ENCODE results near the gene MEGF8. TPM values are rescaled to one million over a fixed set of nuclear protein-coding genes. Genes with fewer than 3 reads are reported as not detected.

MEGF8 gene
- total RNA-seq, 2 donors from 2014 or later = 9.7 to 14.0 TPM

GRCh38 chr19:42363614-42364346 is 38.3 kb downstream of the MEGF8 start:
- Mint-ChIP-seq H3K9me3 (no peaks in the 10 kb centered on the region), H3K36me3 (ENCODE audit: insufficient read depth in 2 of 2) (peaks cover 5 to 6% of the 10 kb centered on the region in 2 donors), H3K27me3 (ENCODE audit: low read depth) (no peaks in the 10 kb centered on the region)

DNA sequence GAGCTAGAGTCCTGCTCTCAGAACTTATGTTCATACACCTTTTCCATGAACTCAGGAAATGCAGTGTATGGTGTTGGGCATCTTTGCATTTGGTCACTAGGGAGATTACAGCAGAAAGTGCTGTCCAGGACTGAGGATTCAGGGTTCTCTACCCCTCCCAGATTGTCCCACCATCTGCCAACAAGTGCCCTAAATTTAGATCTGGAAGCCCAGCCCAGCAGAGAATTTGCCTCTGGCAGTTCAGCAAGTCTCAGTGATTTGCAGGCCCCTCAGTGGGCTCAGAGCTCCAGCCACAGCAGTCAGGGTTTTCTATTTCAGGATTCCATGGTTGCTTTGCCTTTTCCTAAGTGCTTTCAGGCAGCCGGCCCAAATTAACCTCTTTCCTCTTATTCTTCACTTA is 41.2 kb downstream of the MEGF8 start:
- H3K27ac Mint-ChIP-seq = no peak overlapping the region
- ATAC-seq (replicated peaks in 1 of 2) = no peak
- no peak overlapping the region for H3K4me3 Mint-ChIP-seq
- no peak for DNase-seq
- H3K4me1 Mint-ChIP-seq (ENCODE audit: low read depth) = no peaks in the 10 kb centered on the region
- peaks cover 5 to 6% of the 10 kb centered on the region in 2 donors for H3K36me3 Mint-ChIP-seq (ENCODE audit: insufficient read depth in 2 of 2)
- no peaks in the 10 kb centered on the region for H3K9me3 Mint-ChIP-seq
- H3K27me3 Mint-ChIP-seq (ENCODE audit: low read depth) = no peaks in the 10 kb centered on the region

More at GRCh38 chr19:42363614-42364346, 38.3 kb downstream of the MEGF8 start:
- ATAC-seq (replicated peaks in 1 of 2) (no peak), DNase-seq (no peak)
- no peak overlapping the region for H3K27ac Mint-ChIP-seq
- H3K4me1 Mint-ChIP-seq (ENCODE audit: low read depth) = no peaks in the 10 kb centered on the region
- no peak overlapping the region for H3K4me3 Mint-ChIP-seq

DNA sequence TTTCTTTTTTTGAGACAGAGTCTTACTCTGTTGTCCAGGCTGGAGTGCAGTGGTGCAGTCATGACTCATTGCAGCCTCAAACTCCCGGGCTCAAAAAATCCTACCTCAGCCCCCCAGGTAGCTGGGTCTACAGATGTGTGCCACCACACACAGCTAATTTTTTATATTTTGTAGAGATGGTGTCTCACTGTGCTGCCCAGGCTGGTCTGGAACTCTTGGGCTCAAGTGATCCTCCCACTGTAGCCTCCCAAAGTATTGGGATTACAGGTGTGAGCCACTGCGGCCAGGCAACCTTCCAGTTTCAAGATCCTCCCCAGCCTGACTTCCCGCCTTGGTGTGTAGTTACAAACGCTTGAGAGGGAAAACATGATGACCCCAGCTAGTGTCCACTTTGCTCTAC is 42.5 kb downstream of the MEGF8 start:
- H3K27me3 Mint-ChIP-seq (ENCODE audit: low read depth) = no peaks in the 10 kb centered on the region

DNA sequence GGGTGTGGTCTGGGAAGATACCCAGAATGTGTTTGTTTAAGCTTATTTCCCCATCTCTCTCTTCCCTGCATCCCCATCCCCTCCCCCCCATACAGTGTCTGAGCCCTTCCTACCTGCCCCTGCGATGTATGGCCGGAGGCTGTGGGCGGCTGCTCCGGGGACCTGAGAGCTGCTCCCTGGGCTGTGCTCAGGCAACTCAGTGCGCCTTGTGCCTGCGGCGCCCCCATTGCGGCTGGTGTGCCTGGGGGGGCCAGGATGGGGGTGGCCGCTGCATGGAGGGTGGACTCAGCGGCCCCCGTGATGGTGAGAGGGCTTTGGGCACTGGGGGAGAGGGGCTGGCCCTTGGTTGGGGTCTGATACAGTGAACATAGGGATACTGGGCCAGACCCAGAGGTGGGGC is 42.9 kb downstream of the MEGF8 start:
- Mint-ChIP-seq H3K4me3 (no peak overlapping the region), H3K9me3 (no peaks in the 10 kb centered on the region), H3K4me1 (ENCODE audit: low read depth) (no peaks in the 10 kb centered on the region), H3K27ac (no peak overlapping the region), H3K36me3 (ENCODE audit: insufficient read depth in 2 of 2) (peaks cover 5 to 6% of the 10 kb centered on the region in 2 donors), H3K27me3 (ENCODE audit: low read depth) (no peaks in the 10 kb centered on the region)
- DNase-seq (no peak), ATAC-seq (replicated peaks in 1 of 2) (no peak)

More for the DNA sequence above, 42.5 kb downstream of the MEGF8 start:
- DNase-seq (no peak), ATAC-seq (replicated peaks in 1 of 2) (no peak)
- Mint-ChIP-seq H3K4me3 (no peak overlapping the region), H3K4me1 (ENCODE audit: low read depth) (no peaks in the 10 kb centered on the region), H3K27ac (no peak overlapping the region), H3K36me3 (ENCODE audit: insufficient read depth in 2 of 2) (peaks cover 5 to 6% of the 10 kb centered on the region in 2 donors), H3K9me3 (no peaks in the 10 kb centered on the region)

- ATAC-seq (replicated peaks in 1 of 2) (no peak), DNase-seq (no peak)
- Mint-ChIP-seq H3K4me1 (ENCODE audit: low read depth) (no peaks in the 10 kb centered on the region), H3K27me3 (ENCODE audit: low read depth) (no peaks in the 10 kb centered on the region), H3K9me3 (no peaks in the 10 kb centered on the region), H3K4me3 (no peak overlapping the region), H3K36me3 (ENCODE audit: insufficient read depth in 2 of 2) (peaks cover 2 to 3% of the 10 kb centered on the region in 2 donors), H3K27ac (no peak overlapping the region)
These were observed 43.3 kb downstream of the MEGF8 start for GRCh38 chr19:42368765-42369164.

GRCh38 chr19:42369433-42370067 is 44.1 kb downstream of the MEGF8 start:
- DNase-seq = no peak
- ATAC-seq (replicated peaks in 1 of 2) = no peak
- H3K27ac Mint-ChIP-seq = no peak overlapping the region
- H3K27me3 Mint-ChIP-seq (ENCODE audit: low read depth) = no peaks in the 10 kb centered on the region
- no peaks in the 10 kb centered on the region for H3K36me3 Mint-ChIP-seq (ENCODE audit: insufficient read depth in 2 of 2)
- H3K9me3 Mint-ChIP-seq = no peaks in the 10 kb centered on the region
- H3K4me1 Mint-ChIP-seq (ENCODE audit: low read depth) = no peaks in the 10 kb centered on the region
- no peak overlapping the region for H3K4me3 Mint-ChIP-seq

DNA sequence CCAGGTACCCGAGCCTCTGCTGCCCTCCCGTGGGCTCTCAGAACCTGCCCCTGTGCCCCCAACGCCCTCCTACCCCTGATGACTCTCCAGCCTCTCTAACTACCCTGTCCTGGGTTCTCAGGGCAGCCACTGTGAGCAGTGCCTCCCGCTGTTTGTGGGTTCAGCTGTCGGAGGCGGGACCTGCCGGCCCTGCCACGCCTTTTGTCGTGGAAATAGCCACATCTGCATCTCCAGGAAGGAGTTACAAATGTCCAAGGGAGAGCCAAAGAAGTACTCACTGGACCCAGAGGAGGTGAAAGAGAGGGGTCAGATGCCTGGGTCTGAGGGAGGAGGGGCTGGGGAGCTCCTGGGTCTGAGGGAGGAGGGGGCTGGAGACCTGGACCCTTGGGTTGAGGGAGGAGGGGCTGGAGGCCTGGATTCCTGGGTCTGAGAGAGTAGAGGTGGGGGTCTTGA is 44.7 kb downstream of the MEGF8 start:
- DNase-seq = no peak
- Mint-ChIP-seq H3K27ac (no peak overlapping the region), H3K36me3 (ENCODE audit: insufficient read depth in 2 of 2) (no peaks in the 10 kb centered on the region), H3K4me3 (no peak overlapping the region), H3K9me3 (no peaks in the 10 kb centered on the region), H3K4me1 (ENCODE audit: low read depth) (no peaks in the 10 kb centered on the region), H3K27me3 (ENCODE audit: low read depth) (no peaks in the 10 kb centered on the region)
- ATAC-seq (replicated peaks in 1 of 2) = no peak

DNA sequence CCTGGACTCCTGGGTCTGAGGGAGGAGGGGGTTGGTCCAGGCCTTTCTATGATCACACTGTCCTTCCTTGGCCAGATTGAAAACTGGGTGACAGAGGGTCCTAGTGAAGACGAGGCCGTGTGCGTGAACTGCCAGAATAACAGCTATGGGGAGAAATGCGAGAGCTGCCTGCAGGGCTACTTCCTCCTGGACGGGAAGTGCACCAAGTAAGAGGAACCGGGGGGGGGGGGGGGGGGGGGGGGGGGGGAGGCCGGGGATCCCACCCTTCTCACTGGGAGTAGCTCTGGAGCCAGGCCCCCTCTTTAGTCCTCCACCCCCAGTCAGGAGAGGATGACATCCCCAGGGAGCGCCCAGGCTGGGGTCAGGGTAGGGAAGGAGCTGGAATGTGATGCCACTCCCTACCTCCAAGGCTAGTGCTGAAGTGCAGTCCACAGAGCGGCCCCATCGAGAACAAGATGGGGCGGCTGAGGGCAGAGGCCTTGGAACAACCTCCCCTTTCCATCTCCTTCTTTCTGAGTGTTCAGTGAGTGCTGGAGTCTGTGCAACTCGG is 45.3 kb downstream of the MEGF8 start:
- ATAC-seq (replicated peaks in 1 of 2) (no peak), DNase-seq (no peak)
- no peaks in the 10 kb centered on the region for H3K9me3 Mint-ChIP-seq
- no peaks in the 10 kb centered on the region for H3K27me3 Mint-ChIP-seq (ENCODE audit: low read depth)
- no peaks in the 10 kb centered on the region for H3K4me1 Mint-ChIP-seq (ENCODE audit: low read depth)
- H3K36me3 Mint-ChIP-seq (ENCODE audit: insufficient read depth in 2 of 2) = no peaks in the 10 kb centered on the region
- no peak overlapping the region for H3K4me3 Mint-ChIP-seq
- H3K27ac Mint-ChIP-seq = no peak overlapping the region

- no peak overlapping the region for H3K4me3 Mint-ChIP-seq
- H3K27ac Mint-ChIP-seq = no peak overlapping the region
- DNase-seq (no peak), ATAC-seq (replicated peaks in 1 of 2) (no peak)
- H3K9me3 Mint-ChIP-seq = no peaks in the 10 kb centered on the region
- peaks cover 10% of the 10 kb centered on the region for H3K4me1 Mint-ChIP-seq (ENCODE audit: low read depth)
- no peaks in the 10 kb centered on the region for H3K36me3 Mint-ChIP-seq (ENCODE audit: insufficient read depth in 2 of 2)
- no peaks in the 10 kb centered on the region for H3K27me3 Mint-ChIP-seq (ENCODE audit: low read depth)
These were observed 49.5 kb downstream of the MEGF8 start for GRCh38 chr19:42374826-42375376.

- Mint-ChIP-seq H3K9me3 (no peaks in the 10 kb centered on the region), H3K36me3 (ENCODE audit: insufficient read depth in 2 of 2) (no peaks in the 10 kb centered on the region), H3K4me1 (ENCODE audit: low read depth) (peaks cover 10% of the 10 kb centered on the region), H3K27me3 (ENCODE audit: low read depth) (no peaks in the 10 kb centered on the region), H3K4me3 (no peak overlapping the region), H3K27ac (no peak overlapping the region)
- ATAC-seq (replicated peaks in 1 of 2) (no peak), DNase-seq (no peak)
These were observed 50.2 kb downstream of the MEGF8 start for GRCh38 chr19:42375415-42376176.

GRCh38 chr19:42376177-42376555 is 50.7 kb downstream of the MEGF8 start:
- no peak overlapping the region for H3K27ac Mint-ChIP-seq
- no peaks in the 10 kb centered on the region for H3K36me3 Mint-ChIP-seq (ENCODE audit: insufficient read depth in 2 of 2)
- DNase-seq = no peak
- H3K4me1 Mint-ChIP-seq (ENCODE audit: low read depth) = peaks cover 10% of the 10 kb centered on the region
- no peak for ATAC-seq (replicated peaks in 1 of 2)
- no peaks in the 10 kb centered on the region for H3K27me3 Mint-ChIP-seq (ENCODE audit: low read depth)
- no peak overlapping the region for H3K4me3 Mint-ChIP-seq
- no peaks in the 10 kb centered on the region for H3K9me3 Mint-ChIP-seq

- Mint-ChIP-seq H3K27ac (no peak overlapping the region), H3K36me3 (ENCODE audit: insufficient read depth in 2 of 2) (no peaks in the 10 kb centered on the region), H3K4me3 (peak overlapping the region in 1 of 2 donors; percentile 27), H3K27me3 (ENCODE audit: low read depth) (peaks cover 19% of the 10 kb centered on the region), H3K4me1 (ENCODE audit: low read depth) (peaks cover 10% of the 10 kb centered on the region), H3K9me3 (no peaks in the 10 kb centered on the region)
- ATAC-seq (replicated peaks in 1 of 2) = peak; percentile 42 to 67
- DNase-seq = peak in 1 of 2 donors; percentile 31
These were observed 53.1 kb downstream of the MEGF8 start for GRCh38 chr19:42378225-42379215.

All from activated T-cell treated with anti-CD3 and anti-CD28 coated beads, Interleukin-2, amount 50 U/mL, for 72 hours (primary cell).